Naive thymus-derived CD8-positive, alpha-beta T cell (primary cell): ENCODE results near the gene PCDHGA7. TPM values are rescaled to one million over a fixed set of nuclear protein-coding genes. Genes with fewer than 3 reads are reported as not detected.
"Not testable (repeated sequence)": the region's sequence is repeated elsewhere in the genome, so short reads cannot be mapped to it uniquely, and the experiment has no call there.

Experiments
- ATAC-seq, 2 donors: fragments of 150-1000 bp; cut with Tn5 transposase in 1 of 2; sonication (Bioruptor Pico), chemical (Tn5 transposase) in 1 of 2; 1 replicate in 1 of 2; 2 replicates in 1 of 2; pipeline ENCODE4 v1.10.0; 2021; ENCODE audit warnings: mild to moderate bottlenecking in 2 of 2, moderate library complexity in 2 of 2
- POLR2A ChIA-PET: fragments of 350-600 bp; sonication (Branson Sonifier 250); formaldehyde crosslinking; loops from one replicate; lab custom pipeline; 2021; ENCODE audit warnings: antibody characterized with exemption; lab: Charles Lee
- DNase-seq, 10 donors: peaks; one replicate each; pipeline versions ENCODE4 v3.0.0 to v3.0.0-alpha.2; 2020 to 2022
- H3K27ac Mint-ChIP-seq, 10 donors: one replicate each; pipeline ENCODE4 v1.8.0; 2020 to 2022; ENCODE audit warnings: mild to moderate bottlenecking in 10 of 10, mixed read lengths in 10 of 10, moderate library complexity in 4 of 10, inconsistent platforms in 1 of 10
- H3K27me3 Mint-ChIP-seq, 5 donors: one replicate each; pipeline ENCODE4 v1.8.0; 2021 to 2022; ENCODE audit warnings: mixed read lengths in 5 of 5
- H3K36me3 Mint-ChIP-seq, 3 donors: one replicate each; pipeline ENCODE4 v1.8.0; 2020 to 2022; ENCODE audit warnings: mixed read lengths in 3 of 3, mild to moderate bottlenecking in 2 of 3, inconsistent platforms in 1 of 3
- H3K4me1 Mint-ChIP-seq, 4 donors: one replicate each; pipeline ENCODE4 v1.8.0; 2021 to 2022; ENCODE audit warnings: mixed read lengths in 4 of 4
- H3K4me3 Mint-ChIP-seq, 10 donors: one replicate each; pipeline ENCODE4 v1.8.0; 2020 to 2022; ENCODE audit warnings: mild to moderate bottlenecking in 10 of 10, mixed read lengths in 10 of 10, moderate library complexity in 6 of 10, inconsistent platforms in 1 of 10
- H3K9me3 Mint-ChIP-seq, 9 donors: one replicate each; pipeline ENCODE4 v1.8.0; 2020 to 2022; ENCODE audit warnings: mixed read lengths in 9 of 9, mild to moderate bottlenecking in 3 of 9, inconsistent platforms in 1 of 9, moderate library complexity in 1 of 9
- polyA plus RNA-seq, 3 donors: library from polyadenylated mRNA; unstranded; fragments of 300-500 nt; fragmentation: Illumina TruSeq; gene quantifications; one replicate each; pipeline ENCODE4 v1.2.3, GENCODE V29; 2021
- total RNA-seq, 8 experiments: library from RNA in 2 of 8; stranded (reverse) in 2 of 8; gene quantifications; one replicate each; pipeline ENCODE4 v1.2.3 and lab custom pipeline; 2021 to 2026

Gene PCDHGA7
- total and polyA plus RNA-seq, 5 experiments from 2014 or later: 0.33 to 0.42 TPM; not detected in 3

GRCh38 chr5:141392429-141393198 lies 10.1 kb downstream of the PCDHGA7 start, which contains the start of gene PCDHGA8:
TSS of gene PCDHGA8 (plus strand) at chr5:141392633. CDS start at chr5:141392814, 181 bp downstream.
- Mint-ChIP-seq H3K36me3 (peaks cover 21 to 51% (median 35%) of the 10 kb centered on the region in 3 donors), H3K27me3 (peaks cover 41 to 87% (median 68%) of the 10 kb centered on the region in 5 donors), H3K4me1 (peaks cover 0 to 2% (median 0%) of the 10 kb centered on the region in 4 donors), H3K4me3 (peak within 1 kb of the TSS in 1 of 10 donors; percentile 52), H3K27ac (peak within 1 kb of the TSS in 1 of 10 donors; percentile 67), H3K9me3 (peaks cover 0 to 83% (median 38%) of the 10 kb centered on the region in 9 donors)
- DNase-seq (no peak), ATAC-seq (no peak)
- POLR2A ChIA-PET: interaction anchor here (0.6 kb wide), 1 partner anchor 497 kb away, joined by 5 read pairs; no protein-coding TSS in a partner anchor

GRCh38 chr5:141393267-141393666 lies 10.7 kb downstream of the PCDHGA7 start:
- DNase-seq (no peak), ATAC-seq (no peak)
- peaks cover 0 to 80% (median 38%) of the 10 kb centered on the region in 9 donors for H3K9me3 Mint-ChIP-seq
- peaks cover 20 to 50% (median 35%) of the 10 kb centered on the region in 3 donors for H3K36me3 Mint-ChIP-seq
- peaks cover 0 to 2% (median 0%) of the 10 kb centered on the region in 4 donors for H3K4me1 Mint-ChIP-seq
- POLR2A ChIA-PET: interaction anchor here (0.6 kb wide), 1 partner anchor 496 kb away, joined by 5 read pairs; no protein-coding TSS in a partner anchor
- peaks cover 39 to 84% (median 66%) of the 10 kb centered on the region in 5 donors for H3K27me3 Mint-ChIP-seq
- H3K4me3 Mint-ChIP-seq: no peak overlapping the region
- H3K27ac Mint-ChIP-seq: no peak overlapping the region

GRCh38 chr5:141394401-141395187 lies 12.1 kb downstream of the PCDHGA7 start:
- H3K4me3 Mint-ChIP-seq, POLR2A ChIA-PET, ATAC-seq, H3K4me1 Mint-ChIP-seq, DNase-seq: not testable (repeated sequence)
- H3K27ac Mint-ChIP-seq: peak overlapping the region in 1 of 10 donors; percentile 24
- peaks cover 0 to 77% (median 37%) of the 10 kb centered on the region in 9 donors for H3K9me3 Mint-ChIP-seq
- H3K27me3 Mint-ChIP-seq: peaks cover 40 to 83% (median 67%) of the 10 kb centered on the region in 5 donors
- H3K36me3 Mint-ChIP-seq: peaks cover 19 to 49% (median 37%) of the 10 kb centered on the region in 3 donors

DNA sequence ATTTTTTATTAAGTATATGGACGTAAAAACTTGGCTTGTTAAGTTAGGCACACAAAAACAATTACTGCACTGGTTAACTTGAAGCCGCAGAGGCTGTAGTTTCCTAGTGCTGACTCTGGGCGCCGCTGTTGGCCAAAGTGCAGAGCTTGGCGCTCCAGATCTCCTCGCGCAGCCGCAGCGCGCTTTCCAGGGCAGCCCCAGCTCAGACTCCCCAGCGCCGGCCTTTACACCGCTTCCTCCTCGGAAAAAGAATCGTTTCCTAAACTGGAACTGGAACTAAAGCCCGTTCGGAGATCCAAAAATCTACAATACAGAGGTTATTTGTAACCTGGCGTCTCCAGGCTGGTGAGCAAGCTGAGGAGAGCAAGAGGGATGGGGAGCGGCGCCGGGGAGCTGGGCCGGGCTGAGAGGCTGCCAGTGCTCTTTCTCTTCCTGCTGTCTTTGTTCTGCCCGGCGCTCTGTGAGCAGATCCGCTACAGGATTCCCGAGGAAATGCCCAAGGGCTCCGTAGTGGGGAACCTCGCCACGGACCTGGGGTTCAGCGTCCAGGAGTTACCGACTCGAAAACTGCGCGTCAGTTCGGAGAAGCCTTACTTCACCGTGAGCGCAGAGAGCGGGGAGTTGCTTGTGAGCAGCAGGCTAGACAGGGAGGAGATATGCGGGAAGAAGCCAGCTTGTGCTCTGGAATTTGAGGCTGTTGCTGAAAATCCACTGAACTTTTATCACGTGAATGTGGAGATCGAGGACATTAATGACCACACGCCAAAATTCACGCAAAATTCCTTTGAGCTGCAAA lies 15.4 kb downstream of the PCDHGA7 start, which contains the start of gene PCDHGB5:
TSS of gene PCDHGB5 (plus strand) at position 192 of the 796 bp plus-strand sequence. CDS start at position 373, 181 bp downstream.
- POLR2A ChIA-PET, H3K4me1 Mint-ChIP-seq: not testable (repeated sequence)
- Mint-ChIP-seq H3K4me3 (peak within 1 kb of the TSS; percentile 38 to 67 (median 57)), H3K36me3 (peaks cover 19 to 49% (median 29%) of the 10 kb centered on the region in 3 donors), H3K9me3 (peaks cover 0 to 71% (median 31%) of the 10 kb centered on the region in 9 donors), H3K27me3 (peaks cover 38 to 80% (median 58%) of the 10 kb centered on the region in 5 donors), H3K27ac (peak within 1 kb of the TSS in 1 of 10 donors; percentile 79)
- DNase-seq (peak in 4 of 10 donors; percentile 18 to 50 (median 34)), ATAC-seq (peak; percentile 84 to 85)

DNA sequence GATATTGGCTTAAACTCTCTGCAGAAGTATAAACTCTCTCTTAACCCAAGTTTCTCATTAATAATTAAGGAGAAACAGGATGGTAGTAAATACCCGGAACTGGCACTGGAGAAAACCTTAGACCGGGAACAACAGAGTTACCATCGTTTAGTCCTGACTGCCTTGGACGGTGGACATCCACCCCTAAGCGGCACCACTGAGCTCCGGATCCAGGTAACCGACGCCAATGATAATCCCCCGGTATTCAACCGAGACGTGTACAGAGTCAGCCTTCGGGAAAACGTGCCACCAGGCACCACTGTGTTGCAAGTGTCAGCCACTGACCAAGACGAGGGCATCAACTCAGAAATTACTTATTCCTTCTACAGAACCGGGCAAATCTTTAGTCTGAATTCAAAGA lies 16.1 kb downstream of the PCDHGA7 start:
- ATAC-seq (no peak), DNase-seq (no peak)
- Mint-ChIP-seq H3K4me3 (no peak overlapping the region), H3K36me3 (peaks cover 18 to 48% (median 26%) of the 10 kb centered on the region in 3 donors), H3K27me3 (peaks cover 40 to 80% (median 61%) of the 10 kb centered on the region in 5 donors), H3K27ac (peak overlapping the region in 1 of 10 donors; percentile 79), H3K4me1 (no peaks in the 10 kb centered on the region), H3K9me3 (peaks cover 0 to 71% (median 29%) of the 10 kb centered on the region in 9 donors)
- POLR2A ChIA-PET: no interaction called here

DNA sequence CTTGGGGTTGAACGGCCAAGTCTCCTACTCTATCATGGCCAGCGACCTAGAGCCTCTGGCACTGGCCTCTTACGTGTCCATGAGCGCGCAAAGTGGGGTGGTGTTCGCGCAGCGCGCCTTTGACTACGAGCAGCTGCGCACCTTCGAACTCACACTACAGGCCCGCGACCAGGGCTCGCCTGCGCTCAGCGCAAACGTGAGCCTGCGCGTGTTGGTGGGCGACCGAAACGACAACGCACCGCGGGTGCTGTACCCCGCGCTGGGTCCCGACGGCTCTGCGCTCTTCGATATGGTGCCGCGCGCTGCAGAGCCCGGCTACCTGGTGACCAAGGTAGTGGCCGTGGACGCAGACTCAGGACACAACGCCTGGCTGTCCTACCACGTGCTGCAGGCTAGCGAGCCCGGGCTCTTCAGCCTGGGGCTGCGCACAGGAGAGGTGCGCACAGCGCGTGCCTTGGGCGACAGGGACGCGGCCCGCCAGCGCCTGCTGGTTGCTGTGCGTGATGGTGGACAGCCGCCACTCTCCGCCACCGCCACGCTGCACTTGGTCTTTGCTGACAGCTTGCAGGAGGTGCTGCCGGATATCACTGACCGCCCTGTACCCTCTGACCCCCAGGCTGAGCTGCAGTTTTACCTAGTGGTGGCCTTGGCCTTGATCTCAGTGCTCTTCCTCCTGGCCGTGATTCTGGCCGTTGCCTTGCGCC lies 17.2 kb downstream of the PCDHGA7 start:
- POLR2A ChIA-PET: no interaction called here
- DNase-seq (no peak), ATAC-seq (no peak)
- peaks cover 0 to 72% (median 26%) of the 10 kb centered on the region in 9 donors for H3K9me3 Mint-ChIP-seq
- peaks cover 14 to 50% (median 29%) of the 10 kb centered on the region in 3 donors for H3K36me3 Mint-ChIP-seq
- no peaks in the 10 kb centered on the region for H3K4me1 Mint-ChIP-seq
- peaks cover 42 to 80% (median 63%) of the 10 kb centered on the region in 5 donors for H3K27me3 Mint-ChIP-seq
- peak overlapping the region in 3 of 10 donors; percentile 7 to 36 (median 17) for H3K4me3 Mint-ChIP-seq
- peak overlapping the region in 2 of 10 donors; percentile 21 to 33 for H3K27ac Mint-ChIP-seq

GRCh38 chr5:141402553-141403243 lies 20.2 kb downstream of the PCDHGA7 start, which contains the start of gene PCDHGA9:
TSS of gene PCDHGA9 (plus strand) at chr5:141402778. CDS start at chr5:141402953, 175 bp downstream.
- H3K4me3 Mint-ChIP-seq: peak within 1 kb of the TSS; percentile 43 to 77 (median 60)
- H3K36me3 Mint-ChIP-seq: peaks cover 7 to 45% (median 24%) of the 10 kb centered on the region in 3 donors
- peaks cover 0 to 73% (median 30%) of the 10 kb centered on the region in 9 donors for H3K9me3 Mint-ChIP-seq

DNA sequence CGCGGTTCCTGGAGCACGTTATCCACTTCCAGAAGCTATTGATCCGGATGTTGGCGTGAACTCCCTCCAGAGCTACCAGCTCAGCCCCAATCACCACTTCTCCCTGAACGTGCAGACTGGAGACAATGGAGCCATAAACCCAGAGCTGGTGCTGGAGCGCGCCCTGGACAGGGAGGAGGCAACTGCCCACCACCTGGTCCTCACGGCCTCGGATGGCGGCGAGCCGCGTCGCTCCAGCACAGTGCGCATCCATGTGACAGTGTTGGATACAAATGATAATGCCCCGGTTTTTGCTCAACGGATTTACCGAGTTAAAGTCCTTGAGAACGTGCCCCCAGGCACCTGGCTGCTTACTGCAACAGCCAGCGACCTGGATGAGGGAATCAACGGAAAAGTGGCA lies 20.8 kb downstream of the PCDHGA7 start:
- DNase-seq: no peak
- peak overlapping the region in 1 of 10 donors; percentile 7 for H3K4me3 Mint-ChIP-seq
- no peak overlapping the region for H3K27ac Mint-ChIP-seq
- peaks cover 0 to 2% (median 2%) of the 10 kb centered on the region in 4 donors for H3K4me1 Mint-ChIP-seq
- H3K27me3 Mint-ChIP-seq: peaks cover 50 to 91% (median 67%) of the 10 kb centered on the region in 5 donors
- ATAC-seq: no peak
- POLR2A ChIA-PET: no interaction called here
- peaks cover 0 to 80% (median 34%) of the 10 kb centered on the region in 9 donors for H3K9me3 Mint-ChIP-seq
- peaks cover 7 to 50% (median 25%) of the 10 kb centered on the region in 3 donors for H3K36me3 Mint-ChIP-seq

More at GRCh38 chr5:141402553-141403243, 20.2 kb downstream of the PCDHGA7 start, which contains the start of gene PCDHGA9:
- ATAC-seq (no peak), DNase-seq (no peak)
- POLR2A ChIA-PET: no interaction called here
- no peaks in the 10 kb centered on the region for H3K4me1 Mint-ChIP-seq
- H3K27ac Mint-ChIP-seq: no peak within 1 kb of the TSS
- peaks cover 45 to 84% (median 63%) of the 10 kb centered on the region in 5 donors for H3K27me3 Mint-ChIP-seq

DNA sequence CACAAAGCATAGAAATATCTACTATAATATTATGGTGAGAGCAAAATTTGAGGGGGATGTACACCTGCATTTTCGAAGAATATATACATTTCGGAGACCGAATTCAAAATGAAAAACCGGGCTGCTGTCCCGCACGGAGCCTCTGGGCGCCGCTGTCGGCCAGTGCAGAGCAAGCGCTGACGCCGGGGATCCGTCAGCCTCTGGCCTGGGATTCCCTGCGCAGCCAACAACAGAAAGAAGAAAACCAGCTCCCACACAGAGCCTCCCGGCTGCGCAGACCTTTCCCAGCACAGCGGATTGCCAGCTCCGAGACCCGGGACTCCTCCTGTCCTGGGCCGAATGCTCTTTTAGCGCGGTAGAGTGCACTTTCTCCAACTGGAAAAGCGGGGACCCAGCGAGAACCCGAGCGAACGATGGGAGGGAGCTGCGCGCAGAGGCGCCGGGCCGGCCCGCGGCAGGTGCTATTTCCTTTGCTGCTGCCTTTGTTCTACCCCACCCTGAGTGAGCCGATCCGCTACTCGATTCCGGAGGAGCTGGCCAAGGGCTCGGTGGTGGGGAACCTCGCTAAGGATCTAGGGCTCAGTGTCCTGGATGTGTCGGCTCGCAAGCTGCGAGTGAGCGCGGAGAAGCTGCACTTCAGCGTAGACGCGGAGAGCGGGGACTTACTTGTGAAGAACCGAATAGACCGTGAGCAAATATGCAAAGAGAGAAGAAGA lies 25.4 kb downstream of the PCDHGA7 start, which contains the start of gene PCDHGB6:
TSS of gene PCDHGB6 (plus strand) at position 232 of the 716 bp plus-strand sequence. CDS start at position 414, 182 bp downstream.
- H3K27me3 Mint-ChIP-seq: peaks cover 46 to 78% (median 67%) of the 10 kb centered on the region in 5 donors
- POLR2A ChIA-PET, H3K4me1 Mint-ChIP-seq: not testable (repeated sequence)
- peaks cover 6 to 49% (median 27%) of the 10 kb centered on the region in 3 donors for H3K36me3 Mint-ChIP-seq
- peak within 1 kb of the TSS in 2 of 10 donors; percentile 9 to 34 for H3K27ac Mint-ChIP-seq
- H3K9me3 Mint-ChIP-seq: peaks cover 0 to 67% (median 41%) of the 10 kb centered on the region in 9 donors
- H3K4me3 Mint-ChIP-seq: peak within 1 kb of the TSS; percentile 43 to 78 (median 61)
- ATAC-seq (peak; percentile 67 to 71), DNase-seq (peak in 4 of 10 donors; percentile 28 to 38 (median 33))
